ENCODE data around the gene POLA1. TPM values are rescaled to one million over a fixed set of nuclear protein-coding genes. Genes with fewer than 3 reads are reported as not detected.
A peak's percentile ranks its signal among the peaks of the same experiment; 100 is the strongest.

Gene POLA1
- total RNA-seq, 1 experiment from 2014 or later: 24.1 TPM

GRCh38 chrX:25026576-25026975 is 332.9 kb downstream of the POLA1 start:
- no peak for DNase-seq (ENCODE audit: low read depth)

DNA sequence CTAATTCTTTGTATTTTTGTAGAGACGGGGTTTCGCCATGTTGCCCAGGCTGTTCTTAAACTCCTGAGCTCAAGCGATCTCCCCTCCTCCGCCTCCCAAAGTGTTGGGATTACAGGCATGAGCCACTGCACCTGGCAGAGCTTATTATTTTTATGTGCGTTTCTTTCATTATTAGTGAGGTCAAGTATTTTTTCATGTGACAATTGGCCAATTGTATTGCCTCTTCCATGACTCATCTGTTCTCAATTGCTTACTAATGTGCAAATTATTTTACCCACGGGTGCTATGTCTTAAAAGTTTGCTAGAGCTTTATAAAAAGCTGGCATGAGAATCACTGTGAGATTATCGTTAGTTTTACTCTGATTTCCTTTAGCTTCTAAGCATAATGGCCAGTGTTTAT is 335.0 kb downstream of the POLA1 start:
- DNase-seq (ENCODE audit: low read depth): peak; percentile 86

DNA sequence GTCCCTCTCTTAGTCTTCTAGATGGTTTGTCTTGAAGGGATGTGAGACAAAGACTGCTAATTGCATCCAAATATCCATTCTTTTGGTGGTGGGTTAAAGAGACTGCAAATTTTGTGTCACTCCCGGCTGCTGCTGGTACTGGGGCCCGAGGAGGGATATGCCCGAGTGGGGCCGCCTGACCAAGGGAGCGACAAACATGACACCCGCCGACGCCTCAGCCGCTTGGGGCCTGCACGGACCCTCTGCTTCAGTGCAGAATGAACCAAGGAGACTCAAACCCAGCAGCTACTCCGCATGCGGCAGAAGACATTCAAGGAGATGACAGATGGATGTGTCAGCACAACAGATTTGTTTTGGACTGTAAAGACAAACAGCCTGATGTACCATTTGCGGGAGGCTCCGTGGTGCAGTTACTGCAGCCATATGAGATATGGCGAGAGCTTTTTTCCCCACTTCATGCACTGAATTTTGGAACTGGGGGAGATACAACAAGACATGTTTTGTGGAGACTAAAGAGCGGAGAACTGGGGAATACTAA is 335.6 kb downstream of the POLA1 start:
- DNase-seq (ENCODE audit: low read depth): no peak

GRCh38 chrX:25034889-25035288 is 341.2 kb downstream of the POLA1 start:
- DNase-seq (ENCODE audit: low read depth): peak; percentile 61

- DNase-seq (ENCODE audit: low read depth): no peak
These were observed 345.3 kb downstream of the POLA1 start for GRCh38 chrX:25039036-25039435.

DNA sequence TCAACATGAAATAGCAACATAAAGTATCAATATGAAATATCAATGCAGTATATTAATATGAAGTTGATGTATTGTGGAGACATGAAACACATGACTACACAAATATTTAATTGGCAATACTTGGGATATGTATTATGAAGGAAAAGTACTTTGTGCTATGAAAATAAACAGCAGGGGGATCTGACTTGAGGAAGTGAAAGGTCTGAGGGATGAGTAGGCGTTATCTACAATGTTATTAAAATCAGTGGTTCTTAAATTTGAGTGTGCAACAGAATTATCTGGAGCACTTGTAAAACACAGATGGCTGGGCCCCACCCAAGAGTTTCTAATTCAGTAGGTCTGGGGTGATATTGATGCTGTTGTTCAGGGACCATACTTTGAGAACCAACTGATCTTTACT is 349.5 kb downstream of the POLA1 start:
- no peak for DNase-seq (ENCODE audit: low read depth)

Other genes starting within 250 kb of the POLA1 start
- gene PDK3, start 228.6 kb upstream of the POLA1 start, total RNA-seq (2014; rRNA removed): 1.1 and 2.0 TPM in 2 replicates
- gene PCYT1B, start 46.6 kb upstream of the POLA1 start, total RNA-seq (2014; rRNA removed): not detected in 2 replicates